HG03469 (cell line): ENCODE data around the gene SIGLEC14.
"Not testable (repeated sequence)": the region's sequence is repeated elsewhere in the genome, so short reads cannot be mapped to it uniquely, and the experiment has no call there.

Source experiments
- ATAC-seq: cut with Tn5 transposase; IDR thresholded peaks from one replicate; pipeline ENCODE4 v1.9.1; 2021; ENCODE audit warnings: mild to moderate bottlenecking, moderate library complexity, moderate number of reproducible peaks; ENCODE audit not compliant: unreplicated experiment

Gene SIGLEC14

GRCh38 chr19:51646730-51647129 is at the start of gene SIGLEC14:
SIGLEC14 (minus strand) TSS chr19:51646825; CDS start chr19:51646759, 66 bp downstream.
- not testable (repeated sequence) for ATAC-seq

- ATAC-seq, result no peak
These were observed 49.2 kb upstream of the SIGLEC14 start for GRCh38 chr19:51695702-51696315.

- ATAC-seq, result no peak
These were observed 48.5 kb upstream of the SIGLEC14 start for GRCh38 chr19:51695088-51695487.

GRCh38 chr19:51694318-51695085 is 47.9 kb upstream of the SIGLEC14 start:
- no peak for ATAC-seq

- no peak for ATAC-seq
These were observed 47.2 kb upstream of the SIGLEC14 start for GRCh38 chr19:51693819-51694218.

GRCh38 chr19:51693260-51693659 is 46.6 kb upstream of the SIGLEC14 start, which contains the start of gene SPACA6:
SPACA6 (plus strand) TSS chr19:51693330; CDS start chr19:51693527, 197 bp downstream.
- ATAC-seq, result no peak

GRCh38 chr19:51692468-51692867 is 45.8 kb upstream of the SIGLEC14 start:
- no peak for ATAC-seq

- no peak for ATAC-seq
These were observed 45.2 kb upstream of the SIGLEC14 start for GRCh38 chr19:51691584-51692428.

- no peak for ATAC-seq
These were observed 44.5 kb upstream of the SIGLEC14 start for GRCh38 chr19:51691074-51691583.

- no peak for ATAC-seq
These were observed 43.9 kb upstream of the SIGLEC14 start for GRCh38 chr19:51690454-51691073.

GRCh38 chr19:51689751-51690453 is 43.3 kb upstream of the SIGLEC14 start:
- no peak for ATAC-seq

- ATAC-seq, result no peak
These were observed 42.3 kb upstream of the SIGLEC14 start for GRCh38 chr19:51688671-51689571.

GRCh38 chr19:51687791-51688670 is 41.4 kb upstream of the SIGLEC14 start:
- no peak for ATAC-seq

GRCh38 chr19:51686171-51686570 is 39.5 kb upstream of the SIGLEC14 start:
- ATAC-seq, result no peak

GRCh38 chr19:51681286-51681941 is 34.8 kb upstream of the SIGLEC14 start:
- no peak for ATAC-seq

- no peak for ATAC-seq
These were observed 33.8 kb upstream of the SIGLEC14 start for GRCh38 chr19:51680474-51680873.

GRCh38 chr19:51676566-51677083 is 30.0 kb upstream of the SIGLEC14 start:
- ATAC-seq, result no peak
